ENCODE results near the gene ZNF827. TPM values are rescaled to one million over a fixed set of nuclear protein-coding genes. Genes with fewer than 3 reads are reported as not detected.

Gene ZNF827
- total and polyA plus RNA-seq, 2 of the 13 experiments (the other 11 are each of a cell fraction or from before 2014, with no cell fraction given), result 2.8 TPM

DNA sequence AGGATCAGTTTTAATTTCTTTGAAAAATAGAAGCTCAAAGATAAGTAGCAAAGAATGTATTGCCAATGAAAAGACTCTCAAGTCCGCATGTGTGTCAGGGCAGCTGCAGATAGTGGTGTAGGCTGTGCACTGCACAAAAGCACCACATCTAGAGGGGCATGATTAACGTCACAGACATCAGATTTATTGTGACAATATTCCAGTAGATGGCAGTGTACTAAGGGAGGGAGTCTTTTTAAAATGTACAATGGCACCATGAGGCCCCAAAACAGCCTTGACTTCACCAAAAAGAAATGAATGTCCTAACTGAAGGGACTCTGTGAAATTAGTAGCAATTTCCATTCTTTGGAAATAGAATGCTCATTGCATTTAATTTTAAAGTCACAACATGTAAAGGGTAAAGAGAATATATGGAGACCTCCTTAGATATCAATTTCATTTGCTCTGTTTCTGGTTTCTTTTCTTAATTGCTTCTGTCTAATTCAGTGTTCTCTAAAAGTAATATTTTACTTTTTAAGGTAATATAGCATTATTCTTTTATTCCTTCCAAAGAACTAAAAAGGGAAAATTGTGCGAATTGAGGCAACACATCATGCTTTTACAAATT, 98.4 kb downstream of the ZNF827 start:
- Histone ChIP-seq H3K36me3 (replicated peaks in 1 of 2; ENCODE audit: control insufficient read depth in 1 of 2, insufficient read depth in 2 of 2, low read length in 2 of 2) (peaks cover 0 to 14% of the 10 kb centered on the region in 2 experiments; a peak in 1 of 5 replicates), H3K4me1 (ENCODE audit: insufficient read depth, low read length) (no peaks in the 10 kb centered on the region), H3K27ac (ENCODE audit: extremely low read length, insufficient read depth, low read length) (no peak overlapping the region), H3K79me2 (ENCODE audit: insufficient read depth, low read length) (no peaks in the 10 kb centered on the region), H2AFZ (ENCODE audit: low read length) (no peak overlapping the region), H3K4me3 (replicated peaks in 1 of 3; ENCODE audit: insufficient read depth in 1 of 3, low read depth in 2 of 3, low read length in 3 of 3) (no peak overlapping the region), H3K27me3 (ENCODE audit: control insufficient read depth in 1 of 2, insufficient read depth in 2 of 2, low read length in 2 of 2) (no peaks in the 10 kb centered on the region), H3K4me2 (ENCODE audit: low read depth, low read length) (no peak overlapping the region), H3K9ac (ENCODE audit: insufficient read depth, low read depth, low read length) (no peak overlapping the region), H3K9me3 (ENCODE audit: low read length) (no peaks in the 10 kb centered on the region), H4K20me1 (ENCODE audit: insufficient read depth, low read length) (no peaks in the 10 kb centered on the region)
- FAIRE-seq (peak; percentile 63), ATAC-seq (peak; percentile 94), DNase-seq (ENCODE audit: low spot score) (peak; percentile 45)
- ChIA-PET POLR2A (no interaction called here), CTCF (ENCODE audit: low intra/inter-chr PET ratio, low total read pairs) (no interaction called here)
- no TSS peak for BruUV-seq (replicated peaks)
- TF ChIP-seq, protein P1, sequence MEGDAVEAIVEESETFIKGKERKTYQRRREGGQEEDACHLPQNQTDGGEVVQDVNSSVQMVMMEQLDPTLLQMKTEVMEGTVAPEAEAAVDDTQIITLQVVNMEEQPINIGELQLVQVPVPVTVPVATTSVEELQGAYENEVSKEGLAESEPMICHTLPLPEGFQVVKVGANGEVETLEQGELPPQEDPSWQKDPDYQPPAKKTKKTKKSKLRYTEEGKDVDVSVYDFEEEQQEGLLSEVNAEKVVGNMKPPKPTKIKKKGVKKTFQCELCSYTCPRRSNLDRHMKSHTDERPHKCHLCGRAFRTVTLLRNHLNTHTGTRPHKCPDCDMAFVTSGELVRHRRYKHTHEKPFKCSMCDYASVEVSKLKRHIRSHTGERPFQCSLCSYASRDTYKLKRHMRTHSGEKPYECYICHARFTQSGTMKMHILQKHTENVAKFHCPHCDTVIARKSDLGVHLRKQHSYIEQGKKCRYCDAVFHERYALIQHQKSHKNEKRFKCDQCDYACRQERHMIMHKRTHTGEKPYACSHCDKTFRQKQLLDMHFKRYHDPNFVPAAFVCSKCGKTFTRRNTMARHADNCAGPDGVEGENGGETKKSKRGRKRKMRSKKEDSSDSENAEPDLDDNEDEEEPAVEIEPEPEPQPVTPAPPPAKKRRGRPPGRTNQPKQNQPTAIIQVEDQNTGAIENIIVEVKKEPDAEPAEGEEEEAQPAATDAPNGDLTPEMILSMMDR (CRISPR knock-in tag; IDR thresholded peaks at IDR 0.05), result peak; percentile 45; the same call in 1 of the 2 replicates
- TF ChIP-seq PRMT3 (CRISPR knock-in tag; IDR thresholded peaks at IDR 0.05; ENCODE audit: borderline replicate concordance, low read depth) (no peak), STAG1 (CRISPR knock-in tag; IDR thresholded peaks at IDR 0.05) (peak; percentile 25)
- TF ChIP-seq, protein P2, sequence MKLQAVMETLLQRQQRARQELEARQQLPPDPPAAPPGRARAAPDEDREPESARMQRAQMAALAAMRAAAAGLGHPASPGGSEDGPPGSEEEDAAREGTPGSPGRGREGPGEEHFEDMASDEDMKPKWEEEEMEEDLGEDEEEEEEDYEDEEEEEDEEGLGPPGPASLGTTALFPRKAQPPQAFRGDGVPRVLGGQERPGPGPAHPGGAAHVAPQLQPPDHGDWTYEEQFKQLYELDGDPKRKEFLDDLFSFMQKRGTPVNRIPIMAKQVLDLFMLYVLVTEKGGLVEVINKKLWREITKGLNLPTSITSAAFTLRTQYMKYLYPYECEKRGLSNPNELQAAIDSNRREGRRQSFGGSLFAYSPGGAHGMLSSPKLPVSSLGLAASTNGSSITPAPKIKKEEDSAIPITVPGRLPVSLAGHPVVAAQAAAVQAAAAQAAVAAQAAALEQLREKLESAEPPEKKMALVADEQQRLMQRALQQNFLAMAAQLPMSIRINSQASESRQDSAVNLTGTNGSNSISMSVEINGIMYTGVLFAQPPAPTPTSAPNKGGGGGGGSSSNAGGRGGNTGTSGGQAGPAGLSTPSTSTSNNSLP (IDR thresholded peaks at IDR 0.05; ENCODE audit: low read depth, low read length), result 0 out of 2 replicates have a peak, but pooled peaks have one; percentile 46
- WGBS (ENCODE audit: low lambda C conversion rate), result 68% methylated on average over 3 of the region's 3 CpGs
- in situ Hi-C loops (cut with HindIII; ENCODE audit: extremely low pct_ligation_motif_present, low pct_unique_long_range_greater_than_20kb), result no loop called here
- intact Hi-C loops (cut with micrococcal nuclease; ENCODE audit: unreplicated experiment), result loop anchor here (1.0 kb wide), 1 partner anchor 98 kb away; the partner anchor contains the start of gene ZNF827

All from HepG2 (cell line).